Colonic mucosa (tissue), 4 donors: ENCODE measurements around the gene PRMT3. TPM values are rescaled to one million over a fixed set of nuclear protein-coding genes. Genes with fewer than 3 reads are reported as not detected.

Experiments used
- DNase-seq: peaks from one replicate; pipeline ENCODE4 v3.0.0-alpha.2; 2020
- H3K27ac ChIP-seq: fragments of 200-600 bp; one replicate; pipeline ENCODE4 v1.8.0; 2021
- H3K27me3 ChIP-seq: fragments of 200-600 bp; one replicate; pipeline ENCODE4 v1.8.0; 2021
- H3K36me3 ChIP-seq: fragments of 200-600 bp; one replicate; pipeline ENCODE4 v1.8.0; 2021
- H3K4me1 ChIP-seq: fragments of 200-600 bp; one replicate; pipeline ENCODE4 v1.8.0; 2021; ENCODE audit warnings: mild to moderate bottlenecking
- H3K4me3 ChIP-seq: fragments of 200-600 bp; one replicate; pipeline ENCODE4 v1.8.0; 2021
- H3K9ac ChIP-seq, 2 donors: one replicate each; pipeline ENCODE4 v1.7.0; 2013; ENCODE audit warnings: control low read depth in 2 of 2, low read depth in 2 of 2, low read length in 2 of 2
- H3K9me3 ChIP-seq: fragments of 200-600 bp; one replicate; pipeline ENCODE4 v1.8.0; 2021
- intact Hi-C: fragments of 100-400 bp; cut with DNase I; formaldehyde crosslinking; loops from one replicate; pipeline ENCODE4 v1.14.1; 2022
- total RNA-seq, 2 donors: library from RNA; stranded (reverse); fragmentation: NEBNext Ultra II Directional in 1 of 2; extraction: Animal tissue kit (Norgen Biotek cat#: 25700) in 1 of 2; gene quantifications; one replicate each; pipeline ENCODE4 v1.2.1, GENCODE V29; 2021
- TF ChIP-seq, protein P1 (sequence below): fragments of 200-600 bp; IDR thresholded peaks from one replicate; pipeline ENCODE4 v1.8.0; 2022; ENCODE audit warnings: antibody characterized with exemption, mild to moderate bottlenecking
- donor health status: healthy.
- donor health status: DM: no; HTN: no; CAD: no.
- donor health status: DM: no; HTN: no; CAD: no.

The PRMT3 gene
- total RNA-seq, 2 donors from 2014 or later: 6.2 to 11.0 TPM

GRCh38 chr11:20443596-20443995 lies 56.1 kb downstream of the PRMT3 start:
- DNase-seq: no peak
- H3K9me3 ChIP-seq: no peaks in the 10 kb centered on the region
- no peaks in the 10 kb centered on the region for H3K4me1 ChIP-seq
- no peak overlapping the region for H3K4me3 ChIP-seq
- TF ChIP-seq, protein P1, sequence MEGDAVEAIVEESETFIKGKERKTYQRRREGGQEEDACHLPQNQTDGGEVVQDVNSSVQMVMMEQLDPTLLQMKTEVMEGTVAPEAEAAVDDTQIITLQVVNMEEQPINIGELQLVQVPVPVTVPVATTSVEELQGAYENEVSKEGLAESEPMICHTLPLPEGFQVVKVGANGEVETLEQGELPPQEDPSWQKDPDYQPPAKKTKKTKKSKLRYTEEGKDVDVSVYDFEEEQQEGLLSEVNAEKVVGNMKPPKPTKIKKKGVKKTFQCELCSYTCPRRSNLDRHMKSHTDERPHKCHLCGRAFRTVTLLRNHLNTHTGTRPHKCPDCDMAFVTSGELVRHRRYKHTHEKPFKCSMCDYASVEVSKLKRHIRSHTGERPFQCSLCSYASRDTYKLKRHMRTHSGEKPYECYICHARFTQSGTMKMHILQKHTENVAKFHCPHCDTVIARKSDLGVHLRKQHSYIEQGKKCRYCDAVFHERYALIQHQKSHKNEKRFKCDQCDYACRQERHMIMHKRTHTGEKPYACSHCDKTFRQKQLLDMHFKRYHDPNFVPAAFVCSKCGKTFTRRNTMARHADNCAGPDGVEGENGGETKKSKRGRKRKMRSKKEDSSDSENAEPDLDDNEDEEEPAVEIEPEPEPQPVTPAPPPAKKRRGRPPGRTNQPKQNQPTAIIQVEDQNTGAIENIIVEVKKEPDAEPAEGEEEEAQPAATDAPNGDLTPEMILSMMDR: no peak
- no peak overlapping the region for H3K9ac ChIP-seq
- H3K27me3 ChIP-seq: no peaks in the 10 kb centered on the region
- intact Hi-C loops: no loop called here
- H3K36me3 ChIP-seq: no peaks in the 10 kb centered on the region
- no peak overlapping the region for H3K27ac ChIP-seq

- H3K4me1 ChIP-seq: no peaks in the 10 kb centered on the region
- no peak overlapping the region for H3K4me3 ChIP-seq
- intact Hi-C loops: no loop called here
- no peak for DNase-seq
- no peak overlapping the region for H3K27ac ChIP-seq
- no peak overlapping the region for H3K9ac ChIP-seq
- TF ChIP-seq, protein P1: no peak
- no peaks in the 10 kb centered on the region for H3K36me3 ChIP-seq
- H3K9me3 ChIP-seq: no peaks in the 10 kb centered on the region
- H3K27me3 ChIP-seq: no peaks in the 10 kb centered on the region
Observed at GRCh38 chr11:20444535-20444934, 57.0 kb downstream of the PRMT3 start.

DNA sequence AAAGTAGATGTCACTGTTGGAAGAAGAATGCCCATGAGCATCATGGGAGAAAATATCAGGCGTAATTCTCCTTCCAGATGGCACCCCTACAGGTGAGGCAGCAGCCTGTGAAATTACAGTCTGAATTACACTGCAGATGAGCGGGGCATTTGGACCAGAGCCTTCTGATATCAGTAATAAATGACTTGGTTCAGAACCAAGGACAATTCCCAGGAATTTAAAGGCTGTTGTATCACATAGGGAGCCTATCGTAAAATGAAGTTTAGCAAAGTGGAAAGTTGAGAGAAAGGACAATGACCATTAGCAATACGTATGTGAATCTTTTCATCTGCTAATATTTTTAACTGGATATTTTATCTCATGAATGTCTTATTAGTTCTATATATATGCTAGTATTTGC lies 61.3 kb downstream of the PRMT3 start:
- Histone ChIP-seq H3K9ac (no peak overlapping the region), H3K4me1 (no peaks in the 10 kb centered on the region), H3K27me3 (no peaks in the 10 kb centered on the region), H3K4me3 (no peak overlapping the region), H3K36me3 (no peaks in the 10 kb centered on the region), H3K9me3 (no peaks in the 10 kb centered on the region), H3K27ac (no peak overlapping the region)
- TF ChIP-seq, protein P1: no peak
- DNase-seq: no peak
- intact Hi-C loops: no loop called here

- TF ChIP-seq, protein P1: no peak
- intact Hi-C loops: no loop called here
- Histone ChIP-seq H3K4me1 (no peaks in the 10 kb centered on the region), H3K36me3 (no peaks in the 10 kb centered on the region), H3K9ac (no peak overlapping the region), H3K9me3 (no peaks in the 10 kb centered on the region), H3K27ac (no peak overlapping the region), H3K4me3 (no peak overlapping the region), H3K27me3 (no peaks in the 10 kb centered on the region)
- DNase-seq: no peak
Observed at GRCh38 chr11:20450829-20451228, 63.3 kb downstream of the PRMT3 start.

DNA sequence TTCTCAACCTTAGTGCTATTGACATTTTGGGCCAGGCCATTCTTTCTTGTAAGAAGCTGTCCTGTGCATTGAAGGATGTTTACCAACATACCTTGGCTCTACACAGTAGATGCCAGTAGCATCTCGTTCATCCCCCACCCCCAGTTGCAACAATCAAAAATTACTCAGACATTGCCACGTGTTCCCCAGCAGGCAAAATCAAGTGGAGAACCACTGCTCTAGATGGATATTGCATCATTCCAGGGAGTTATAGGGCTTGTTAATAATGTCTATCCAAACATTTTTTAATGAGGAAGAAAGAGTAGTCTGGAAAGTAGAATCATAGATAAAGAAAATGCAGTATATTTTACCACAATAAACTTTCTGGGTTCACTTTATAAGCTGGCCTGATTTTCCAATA lies 64.1 kb downstream of the PRMT3 start:
- TF ChIP-seq, protein P1: no peak
- H3K27me3 ChIP-seq: no peaks in the 10 kb centered on the region
- no peaks in the 10 kb centered on the region for H3K9me3 ChIP-seq
- H3K9ac ChIP-seq: no peak overlapping the region
- DNase-seq: no peak
- H3K27ac ChIP-seq: no peak overlapping the region
- no peaks in the 10 kb centered on the region for H3K4me1 ChIP-seq
- H3K4me3 ChIP-seq: no peak overlapping the region
- H3K36me3 ChIP-seq: no peaks in the 10 kb centered on the region
- intact Hi-C loops: no loop called here

DNA sequence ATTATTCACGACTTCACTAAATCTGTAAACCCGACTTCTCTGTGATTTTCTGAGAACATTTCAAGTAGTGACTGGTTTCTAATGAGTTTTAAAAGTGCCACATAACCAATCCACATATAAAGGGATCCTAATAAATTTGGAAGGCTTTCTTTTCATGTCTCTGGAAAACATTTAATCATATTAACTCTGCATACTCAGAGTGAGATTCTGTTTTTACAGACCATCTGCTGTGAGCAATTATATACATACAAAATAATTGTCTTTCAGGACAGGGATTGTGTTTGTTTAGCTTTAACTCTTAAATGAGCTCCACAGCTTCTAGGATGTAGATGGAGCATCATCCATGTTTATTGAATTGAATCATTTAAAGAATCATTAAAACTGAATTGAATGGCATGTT lies 65.1 kb downstream of the PRMT3 start:
- Histone ChIP-seq H3K27ac (no peak overlapping the region), H3K36me3 (no peaks in the 10 kb centered on the region), H3K9ac (no peak overlapping the region), H3K27me3 (no peaks in the 10 kb centered on the region), H3K4me3 (no peak overlapping the region), H3K4me1 (no peaks in the 10 kb centered on the region), H3K9me3 (no peaks in the 10 kb centered on the region)
- intact Hi-C loops: no loop called here
- TF ChIP-seq, protein P1: no peak
- DNase-seq: no peak
